Fibroblast of gingiva (primary cell): ENCODE measurements around the gene PIWIL4.
"Not testable (repeated sequence)": the region's sequence is repeated elsewhere in the genome, so short reads cannot be mapped to it uniquely, and the experiment has no call there.

Experiments used
- DNase-seq: peaks from one replicate; pipeline ENCODE4 v3.0.0-alpha.2; 2011; ENCODE audit warnings: low read depth

Gene PIWIL4

DNA sequence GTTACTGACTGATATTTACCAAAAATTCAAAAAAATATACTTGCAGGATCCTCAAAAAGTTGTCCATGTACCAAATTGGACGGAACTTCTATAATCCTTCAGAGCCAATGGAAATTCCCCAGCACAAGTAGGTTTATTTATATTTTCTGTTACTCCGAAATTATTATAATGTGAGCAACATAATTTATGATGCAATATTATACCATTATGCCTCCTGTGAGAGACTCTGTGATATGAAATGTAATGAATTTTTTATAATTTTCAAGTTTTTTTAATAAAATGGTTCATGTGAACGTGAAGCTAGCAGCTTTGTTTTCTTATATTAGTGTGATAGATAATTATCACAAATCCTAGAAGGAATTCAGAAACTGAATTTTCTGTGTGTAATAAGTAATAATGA, 18.2 kb downstream of the PIWIL4 start:
- DNase-seq, result no peak

DNA sequence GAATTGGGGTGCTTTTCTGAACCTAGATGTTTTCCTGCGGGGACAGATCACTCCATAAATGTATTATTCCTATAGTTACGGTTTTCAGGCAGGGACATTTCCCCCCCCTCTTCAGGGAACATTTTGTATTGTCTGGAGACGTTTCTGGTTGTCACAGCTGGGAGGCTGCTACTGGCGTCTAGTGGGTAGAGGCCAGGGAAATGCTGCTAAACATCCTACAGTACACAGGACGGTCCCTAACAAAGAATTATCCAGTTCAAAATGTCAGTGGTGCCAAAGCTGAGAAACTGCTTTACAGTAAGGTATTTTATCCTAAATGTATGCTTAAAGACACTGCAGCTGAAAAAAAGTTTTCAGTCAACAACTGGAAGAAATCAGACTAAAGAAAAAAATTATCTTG, 19.4 kb downstream of the PIWIL4 start:
- DNase-seq, result no peak

DNA sequence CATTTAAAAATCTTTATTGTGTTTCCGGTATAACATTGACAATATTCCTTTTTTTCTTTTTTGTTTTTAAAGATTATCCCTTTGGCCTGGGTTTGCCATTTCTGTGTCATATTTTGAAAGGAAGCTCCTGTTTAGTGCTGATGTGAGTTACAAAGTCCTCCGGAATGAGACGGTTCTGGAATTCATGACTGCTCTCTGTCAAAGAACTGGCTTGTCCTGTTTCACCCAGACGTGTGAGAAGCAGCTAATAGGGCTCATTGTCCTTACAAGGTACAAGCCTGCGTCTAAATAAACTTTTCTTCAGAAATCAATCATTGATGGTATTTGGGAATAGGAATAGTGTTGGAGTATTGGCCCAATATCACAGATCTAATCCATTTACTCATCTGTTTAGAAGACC, 19.8 kb downstream of the PIWIL4 start:
- no peak for DNase-seq

DNA sequence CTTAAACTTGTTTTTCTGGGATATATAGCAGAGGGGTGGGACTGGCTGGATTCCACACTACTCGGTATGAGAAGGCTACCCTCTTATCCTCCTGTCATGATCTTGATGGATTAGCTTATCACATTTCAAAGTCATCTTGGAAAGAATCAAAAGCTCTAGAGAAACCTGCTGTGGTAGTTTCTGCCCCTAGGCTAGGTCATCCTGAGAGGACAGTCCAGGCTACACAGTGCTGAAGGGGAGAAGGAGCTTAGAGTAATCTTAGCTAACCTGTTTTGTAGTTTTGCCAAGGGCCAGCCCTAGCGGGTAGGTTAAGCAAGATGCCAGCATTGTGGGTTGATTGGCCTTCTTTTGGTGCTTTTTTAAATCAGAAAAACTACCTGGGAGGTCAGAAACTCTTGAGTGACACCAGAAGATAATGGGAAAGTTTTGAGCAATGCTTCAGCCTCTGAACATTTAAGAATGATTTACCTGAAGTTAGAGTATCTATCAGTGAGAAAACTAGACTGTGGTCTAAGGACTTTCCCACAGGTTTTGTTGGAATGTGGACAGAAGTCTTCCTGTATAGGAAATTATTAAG, 21.3 kb downstream of the PIWIL4 start:
- DNase-seq, result no peak

DNA sequence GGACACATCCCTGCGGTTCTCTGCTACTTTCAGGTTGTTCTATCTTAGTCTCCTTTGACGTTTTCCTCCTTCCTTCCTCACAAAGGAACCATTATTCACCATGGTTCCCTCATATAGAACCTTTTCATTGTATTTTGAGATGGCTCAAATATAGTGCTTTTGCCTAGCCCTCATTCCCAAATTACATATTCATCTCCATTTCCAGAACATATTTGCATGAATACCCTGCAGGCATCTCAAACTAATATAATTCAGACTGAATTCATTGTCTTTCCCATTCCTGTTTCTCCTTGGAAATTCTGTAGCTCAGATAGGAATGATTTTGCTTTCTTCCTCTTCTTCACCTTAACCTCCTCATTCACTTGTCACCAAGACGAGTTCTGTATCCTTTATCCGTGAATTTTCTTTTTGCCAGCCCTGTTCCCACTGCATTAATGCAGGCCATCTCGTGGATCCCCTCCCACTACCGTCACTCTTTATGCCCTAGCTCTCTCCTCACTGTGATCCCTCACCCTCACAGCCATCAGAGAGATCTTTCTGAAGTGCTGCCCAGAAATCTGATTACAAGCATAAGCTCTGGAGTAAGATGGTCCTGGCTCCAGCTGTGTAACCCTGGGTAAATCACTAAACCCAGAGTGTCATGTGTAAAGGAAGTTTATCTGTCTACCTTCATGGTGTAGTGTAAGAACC, 23.3 kb downstream of the PIWIL4 start:
- DNase-seq, result no peak

DNA sequence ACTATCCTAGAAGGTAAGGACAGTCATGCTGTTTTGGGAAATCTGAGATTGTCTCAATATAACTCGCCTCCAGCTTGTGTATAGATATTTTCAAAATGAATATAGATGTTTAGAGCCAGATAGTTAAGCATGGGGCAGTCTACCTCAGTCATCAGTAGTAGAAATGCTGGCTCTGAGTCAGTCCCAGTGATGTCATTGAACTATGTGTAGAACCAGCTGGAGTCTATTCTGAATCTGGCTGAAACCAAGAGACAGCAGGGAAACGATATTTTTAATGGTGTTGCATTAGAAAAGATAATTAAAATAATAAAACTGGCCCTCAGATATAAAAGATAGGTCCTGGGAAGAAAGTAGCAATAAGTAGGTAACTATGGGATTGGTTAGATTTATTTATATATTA, 25.9 kb downstream of the PIWIL4 start:
- no peak for DNase-seq

DNA sequence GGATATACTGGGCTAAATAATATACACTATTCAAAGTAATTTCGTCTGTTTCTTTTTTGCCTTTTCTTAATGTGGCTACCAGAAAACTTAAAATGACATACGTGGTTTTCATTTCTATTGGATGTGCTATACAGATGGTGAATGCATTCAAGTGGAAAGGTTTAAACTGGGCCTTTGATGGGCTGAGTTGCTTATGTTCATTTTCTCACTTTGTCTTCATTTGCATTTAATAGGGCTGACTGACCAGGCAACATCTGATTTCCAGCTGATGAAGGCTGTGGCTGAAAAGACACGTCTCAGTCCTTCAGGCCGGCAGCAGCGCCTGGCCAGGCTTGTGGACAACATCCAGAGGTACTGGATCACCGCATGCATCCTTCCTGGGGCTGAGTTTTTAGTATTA, 27.9 kb downstream of the PIWIL4 start:
- DNase-seq, result no peak

DNA sequence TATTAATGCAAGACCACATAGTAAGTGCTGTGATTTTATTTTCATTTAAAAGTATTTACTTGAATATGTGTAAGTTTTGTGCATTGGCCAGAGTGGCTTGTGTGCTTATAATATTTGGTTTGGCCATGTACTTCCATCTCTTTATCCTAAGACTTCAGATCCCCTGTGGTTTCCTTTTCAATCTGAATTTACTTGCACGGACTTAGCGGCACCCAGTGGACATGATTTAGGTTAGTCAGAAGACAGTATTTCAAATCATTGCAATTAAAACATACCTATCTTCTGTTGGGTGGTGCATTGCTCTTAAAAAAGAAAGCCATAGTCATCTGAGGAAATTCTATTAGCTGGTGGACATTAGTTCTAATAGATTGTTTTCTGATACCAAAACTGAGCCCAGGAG, 30.7 kb downstream of the PIWIL4 start:
- no peak for DNase-seq

DNA sequence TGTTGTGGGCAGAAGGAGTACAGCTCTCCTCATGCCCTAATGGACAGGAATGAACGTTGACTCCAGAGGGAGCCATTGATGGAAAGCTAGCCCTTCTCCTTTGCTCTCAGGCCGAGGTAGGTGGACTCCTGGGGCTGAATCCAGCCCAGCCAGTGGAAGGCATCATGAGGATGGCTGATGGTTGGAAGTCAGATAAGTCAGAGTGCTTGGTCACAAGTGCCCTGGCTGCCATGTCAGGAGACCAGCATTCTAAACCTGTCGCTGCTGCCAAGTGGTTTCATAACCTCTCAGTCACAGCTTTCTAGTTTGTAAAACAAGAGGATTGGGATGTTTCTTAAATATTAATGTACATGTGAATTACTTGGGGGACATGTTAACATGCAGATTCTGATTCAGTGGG, 32.3 kb downstream of the PIWIL4 start:
- DNase-seq, result no peak

DNA sequence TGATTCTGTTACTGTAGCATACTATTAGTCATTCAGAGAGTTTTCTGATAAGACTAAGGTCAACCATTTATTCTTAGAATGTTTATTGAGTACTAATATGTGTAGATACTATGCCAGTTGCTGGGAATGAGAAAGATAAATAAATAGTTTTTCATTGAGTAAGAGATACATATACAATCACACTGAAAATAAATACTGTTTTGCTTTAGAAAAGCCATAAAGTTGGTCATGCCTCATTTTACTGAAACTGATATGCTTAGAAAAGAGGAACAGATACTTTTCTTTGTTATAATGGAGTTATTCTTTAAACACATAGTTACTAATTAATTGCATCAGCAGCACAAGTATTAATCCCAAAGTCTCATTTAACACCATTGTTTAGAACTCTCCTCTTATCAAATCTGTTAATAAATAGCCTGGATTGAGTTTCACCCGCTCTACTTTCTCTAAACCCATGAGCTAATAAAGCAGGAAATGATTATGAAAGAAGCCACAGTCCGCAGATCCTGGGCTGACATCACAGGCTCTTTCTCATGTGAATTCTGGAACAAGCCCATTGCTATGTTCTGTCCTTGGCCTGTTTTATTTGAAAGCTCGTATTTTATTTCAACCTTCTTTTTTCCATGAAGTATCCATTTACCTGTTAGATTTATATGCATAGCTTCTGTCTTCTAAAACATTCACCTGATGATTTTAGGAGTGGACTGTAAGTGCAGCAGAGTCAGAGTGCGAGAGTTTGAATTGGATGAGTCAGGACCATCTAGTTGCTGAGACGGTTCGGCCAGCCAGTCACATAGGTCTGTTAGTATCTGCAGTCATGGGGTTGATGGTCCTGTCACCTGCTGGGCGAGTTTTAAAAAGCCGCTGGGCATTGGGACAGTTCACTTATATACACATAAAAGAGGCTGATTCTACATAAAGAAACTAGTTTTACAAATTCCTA, 35.5 kb downstream of the PIWIL4 start:
- DNase-seq, result peak; percentile 80

DNA sequence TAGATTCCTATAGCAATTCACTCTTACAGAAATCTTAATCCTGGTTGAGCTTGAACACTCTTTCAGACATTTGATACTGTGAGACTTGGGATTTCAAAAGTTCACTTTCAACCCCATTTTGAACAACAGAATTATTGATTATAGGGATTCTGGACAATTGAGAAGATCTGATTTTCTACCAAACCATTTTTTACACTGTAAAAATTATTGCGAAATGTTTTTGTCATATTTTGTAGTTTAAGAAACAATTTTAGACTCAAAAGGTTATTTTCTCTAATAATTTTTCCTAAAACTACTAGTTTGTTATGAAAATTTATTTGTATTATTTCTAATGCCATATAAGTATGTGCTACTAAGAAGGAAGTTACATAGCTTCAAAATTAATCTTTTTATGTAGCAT, 36.4 kb downstream of the PIWIL4 start:
- DNase-seq, result no peak

DNA sequence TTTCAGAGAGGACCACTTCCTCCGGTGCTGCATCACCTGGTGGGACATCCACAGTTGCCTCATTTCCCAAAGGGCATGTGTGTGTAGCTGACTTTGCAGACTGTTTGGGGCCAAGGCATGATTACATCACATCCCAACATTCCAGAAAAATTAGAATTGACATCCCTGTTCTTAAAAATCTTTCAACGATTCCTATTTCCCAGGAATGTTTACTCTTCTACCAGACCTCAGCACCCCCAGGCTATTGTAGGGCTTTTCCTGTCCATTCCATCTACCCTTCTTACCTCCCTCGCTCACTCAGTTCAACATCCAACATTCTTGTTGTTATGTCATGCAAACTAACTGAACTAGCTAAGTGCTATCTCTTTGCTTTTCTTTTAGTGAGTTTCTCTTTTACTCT, 37.3 kb downstream of the PIWIL4 start:
- DNase-seq, result no peak

DNA sequence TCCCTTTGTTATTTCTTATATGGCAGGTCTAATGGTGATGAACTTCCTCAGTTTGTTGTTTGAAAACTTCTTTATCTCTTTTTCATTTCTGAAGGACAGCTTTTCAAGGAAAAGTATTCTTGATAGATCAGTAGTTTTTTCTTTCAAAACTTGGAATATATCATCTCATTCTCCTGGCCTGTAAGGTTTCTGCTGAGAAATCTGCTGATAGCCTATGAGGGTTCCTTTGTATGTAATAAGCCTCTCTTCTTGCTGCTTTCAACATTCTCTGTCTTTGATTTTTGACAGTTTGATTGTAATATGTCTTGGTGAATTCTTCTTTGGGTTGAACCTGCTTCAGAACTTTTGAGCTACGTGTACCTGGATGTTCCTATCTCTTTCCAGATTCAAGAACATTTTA, 46.0 kb downstream of the PIWIL4 start:
- DNase-seq, result no peak

DNA sequence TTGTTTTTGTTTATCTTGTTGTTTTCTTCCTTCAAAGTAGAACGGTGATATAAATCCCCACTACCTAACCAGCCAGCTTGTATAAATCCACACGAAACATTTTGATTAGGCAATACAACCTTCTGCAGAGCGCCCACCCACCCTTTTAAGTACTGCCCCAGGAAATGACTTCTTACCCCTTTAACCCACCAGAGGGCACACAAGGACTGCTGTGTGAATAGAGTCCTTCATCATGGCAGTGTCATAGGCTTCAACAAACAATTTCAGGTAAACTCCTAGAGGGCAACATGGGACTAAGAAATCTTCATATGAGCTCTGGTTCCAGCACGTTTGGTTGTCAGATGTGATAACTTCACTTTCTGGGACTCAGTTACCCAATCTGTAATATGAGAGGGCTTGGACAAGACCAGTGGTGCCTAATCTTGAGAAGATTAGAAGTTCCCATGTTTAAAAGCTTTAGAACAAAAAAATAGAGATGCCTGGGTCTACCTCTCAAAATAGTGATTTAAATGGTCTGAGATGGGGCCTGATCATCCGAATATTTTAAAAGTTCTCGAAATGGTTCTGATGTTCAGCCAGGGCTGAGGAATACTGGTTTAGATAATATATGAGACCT, 56.1 kb downstream of the PIWIL4 start:
- DNase-seq, result peak; percentile 73

DNA sequence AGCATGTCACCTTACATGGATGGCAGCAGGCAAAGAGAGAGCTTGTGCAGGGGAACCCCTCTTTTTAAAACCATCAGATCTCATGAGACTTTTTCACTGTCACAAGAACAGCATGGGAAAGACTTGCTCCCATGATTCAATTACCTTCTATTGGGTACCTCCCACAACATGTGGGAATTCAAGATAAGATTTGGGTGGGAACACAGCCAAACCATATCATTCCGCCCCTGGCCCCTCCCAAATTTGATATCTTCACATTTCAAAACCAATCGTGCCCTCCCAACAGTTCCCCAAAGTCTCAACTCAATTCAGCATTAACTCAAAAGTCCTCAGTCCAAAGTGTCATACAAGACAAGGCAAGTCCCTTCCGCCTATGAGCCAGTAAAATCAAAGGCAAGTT, 58.3 kb downstream of the PIWIL4 start:
- not testable (repeated sequence) for DNase-seq

DNA sequence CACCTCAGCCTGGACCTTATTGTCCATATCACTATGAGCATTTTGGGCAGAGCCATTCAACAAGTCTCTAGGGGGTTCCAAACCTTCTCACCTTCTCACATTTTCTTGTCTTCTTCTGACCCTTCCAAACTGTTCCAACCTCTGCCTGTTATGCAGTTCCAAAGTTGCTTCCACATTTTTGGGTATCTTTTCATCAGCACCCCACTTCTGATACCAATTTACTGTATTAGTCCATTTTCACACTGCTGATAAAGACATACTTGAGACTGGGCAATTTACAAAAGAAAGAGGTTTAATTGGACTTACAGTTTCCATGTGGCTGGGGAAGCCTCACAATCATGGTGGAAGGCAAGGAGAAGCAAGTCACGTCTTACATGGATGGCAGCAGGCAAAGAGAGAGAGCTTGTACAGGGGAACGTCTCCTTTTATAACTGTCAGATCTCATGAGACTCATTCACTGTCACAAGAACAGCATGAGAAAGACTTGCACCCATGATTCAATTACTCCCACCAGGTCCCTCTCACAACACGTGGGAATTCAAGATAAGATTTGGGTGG, 59.9 kb downstream of the PIWIL4 start:
- DNase-seq, result not testable (repeated sequence)

DNA sequence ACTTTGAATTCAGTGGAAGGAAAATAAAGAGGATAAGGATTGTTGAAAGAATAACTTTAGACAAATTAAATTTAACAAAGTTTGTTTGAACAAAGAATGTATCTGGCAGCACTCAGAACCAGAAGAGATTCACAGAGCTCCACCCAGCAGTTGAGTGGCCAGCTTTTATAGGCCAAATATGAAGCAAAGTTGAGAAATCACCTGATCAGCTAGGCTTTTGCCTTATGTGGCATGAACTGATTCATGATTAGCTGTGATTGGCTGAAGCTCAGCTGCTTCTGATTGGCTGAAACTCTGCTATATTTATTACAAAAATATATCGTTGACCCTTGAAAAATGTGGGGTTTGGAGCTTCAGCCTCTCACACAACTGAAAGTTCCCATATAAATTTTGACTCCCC, 62.6 kb downstream of the PIWIL4 start:
- no peak for DNase-seq

DNA sequence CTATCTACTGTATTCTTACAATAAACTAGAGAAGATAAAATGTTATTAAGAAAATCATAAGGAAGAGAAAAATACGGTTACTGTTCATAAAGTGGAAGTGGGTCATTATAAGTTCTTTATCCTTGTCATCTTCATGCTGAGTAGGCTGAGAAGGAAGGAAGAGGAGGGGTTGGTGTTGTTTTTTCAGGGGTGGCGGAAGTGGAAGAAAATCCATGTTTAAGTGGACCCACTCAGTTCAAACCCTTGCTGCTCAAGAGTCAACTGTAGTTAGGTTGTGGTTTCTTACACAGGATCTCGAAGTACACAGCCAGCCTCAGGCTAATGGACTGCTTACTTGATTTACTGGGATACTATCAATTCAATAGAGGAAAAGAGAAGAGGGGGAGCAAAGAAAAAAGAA, 63.1 kb downstream of the PIWIL4 start:
- no peak for DNase-seq

DNA sequence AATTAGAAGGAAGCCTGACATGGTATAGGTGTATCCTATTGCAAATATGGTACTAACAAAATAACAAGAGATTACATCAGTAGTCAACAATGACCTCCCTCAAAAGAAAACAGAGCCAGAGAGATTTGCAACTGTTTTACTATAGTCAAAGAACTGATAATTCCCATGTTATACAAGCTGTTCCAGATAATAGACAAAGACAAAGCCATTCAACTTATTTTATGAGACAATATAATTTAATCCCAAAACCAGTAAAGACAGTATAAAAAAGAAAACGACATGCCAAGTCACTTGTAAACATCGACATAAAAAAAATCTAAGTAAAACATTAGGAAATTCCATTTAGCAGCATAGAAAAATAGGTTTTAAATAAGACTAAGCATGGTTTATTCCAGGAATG, 65.2 kb downstream of the PIWIL4 start:
- no peak for DNase-seq

DNA sequence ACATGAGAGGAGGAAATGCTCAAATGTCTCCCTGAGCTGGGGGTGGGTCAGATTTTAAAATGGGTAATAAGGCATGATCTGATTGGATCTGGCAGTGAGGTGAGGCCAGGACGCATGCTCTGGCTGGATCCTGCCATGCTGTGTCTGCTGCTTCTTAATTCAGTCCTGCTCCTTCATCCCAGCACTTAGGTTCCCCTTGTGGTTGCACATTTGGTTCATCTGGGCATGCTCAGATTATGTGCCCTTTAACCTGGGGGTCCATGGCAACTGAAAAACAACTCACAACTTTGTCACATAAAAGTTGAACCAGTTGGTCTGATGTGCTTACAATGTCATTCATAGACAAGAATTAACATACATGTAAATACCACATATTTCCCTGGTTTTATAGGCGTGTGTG, 67.9 kb downstream of the PIWIL4 start:
- DNase-seq, result no peak

DNA sequence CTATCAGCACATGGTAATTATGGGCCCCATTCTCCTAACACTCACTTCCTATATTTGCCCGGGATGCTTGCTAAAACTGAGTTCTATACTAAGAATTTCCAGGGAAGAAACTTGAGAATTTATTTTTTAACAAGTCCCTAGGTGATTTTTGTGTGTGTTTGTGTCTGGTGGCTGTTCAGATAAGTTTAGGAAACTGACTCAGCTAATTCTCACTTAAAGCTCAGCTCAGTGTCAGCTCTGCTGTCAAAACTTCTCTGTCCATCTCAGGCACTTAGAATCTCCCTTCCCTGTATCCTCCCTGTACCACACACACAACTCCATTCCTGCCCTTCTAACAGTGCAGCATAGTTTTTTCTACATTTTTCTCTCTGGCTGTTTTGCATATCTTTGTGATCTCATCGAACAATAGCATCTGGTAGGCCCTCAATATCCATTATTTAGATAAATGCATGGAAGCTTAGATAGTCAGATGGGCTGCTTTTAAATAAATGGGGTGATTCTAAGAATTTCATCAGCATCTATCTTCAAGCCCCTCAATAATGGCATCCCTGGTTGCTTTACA, 69.3 kb downstream of the PIWIL4 start:
- no peak for DNase-seq

DNA sequence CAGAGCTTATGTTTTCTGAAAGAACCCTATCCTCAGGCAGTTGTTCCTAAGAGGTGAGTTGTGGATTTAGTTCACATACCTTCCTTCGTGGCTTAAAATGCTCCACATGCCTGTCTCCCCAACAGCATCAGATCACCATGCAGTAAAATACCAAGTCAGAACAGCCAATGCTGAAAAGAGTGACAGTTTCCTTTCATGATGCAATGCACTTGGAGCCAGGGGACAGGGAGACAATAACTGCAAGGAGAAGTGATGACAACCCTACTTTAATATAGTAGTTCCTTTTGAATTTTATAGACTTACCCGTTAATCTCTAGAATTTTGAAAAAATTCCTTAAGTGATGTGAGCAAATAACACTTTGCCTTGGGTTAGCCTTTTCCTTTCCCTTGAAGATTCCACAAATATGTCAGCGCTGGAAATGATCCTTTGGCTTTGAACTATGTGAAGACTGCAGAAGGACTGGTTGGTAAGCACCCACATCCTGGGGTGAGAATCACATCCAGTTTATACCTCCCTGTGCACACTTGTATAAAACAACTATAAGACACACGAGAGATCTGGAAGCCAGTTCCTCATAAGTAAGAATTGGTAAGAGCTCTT, 71.2 kb downstream of the PIWIL4 start:
- DNase-seq, result no peak
